Gastroesophageal sphincter (tissue), 3 donors: Measurements from ENCODE around the gene GNAI1.

Experiments
- EP300 ChIP-seq: sonication (generic); formaldehyde crosslinking; IDR thresholded peaks from one replicate; pipeline ENCODE4 v1.6.1; 2017; ENCODE audit warnings: antibody characterized with exemption, mild to moderate bottlenecking
- POLR2A ChIP-seq, 2 donors: fragments of 450-650 bp; IDR thresholded peaks; one replicate each; pipeline ENCODE4 v1.6.1; 2017; ENCODE audit warnings: antibody characterized with exemption in 2 of 2, mild to moderate bottlenecking in 2 of 2, moderate library complexity in 1 of 2
- POLR2AphosphoS5 ChIP-seq: sonication (generic); formaldehyde crosslinking; IDR thresholded peaks from one replicate; pipeline ENCODE4 v1.6.1; 2017; ENCODE audit warnings: antibody characterized with exemption
- TF ChIP-seq, protein P1 (sequence below), 4 experiments: fragments of 200-600 bp in 2 of 4; fragments of 450-650 bp in 2 of 4; sonication (generic) in 1 of 4; IDR thresholded peaks; one replicate each; pipeline ENCODE4 v1.5.1; 2017 to 2019; ENCODE audit warnings: antibody characterized with exemption in 4 of 4, mild to moderate bottlenecking in 2 of 4, moderate library complexity in 2 of 4

DNA sequence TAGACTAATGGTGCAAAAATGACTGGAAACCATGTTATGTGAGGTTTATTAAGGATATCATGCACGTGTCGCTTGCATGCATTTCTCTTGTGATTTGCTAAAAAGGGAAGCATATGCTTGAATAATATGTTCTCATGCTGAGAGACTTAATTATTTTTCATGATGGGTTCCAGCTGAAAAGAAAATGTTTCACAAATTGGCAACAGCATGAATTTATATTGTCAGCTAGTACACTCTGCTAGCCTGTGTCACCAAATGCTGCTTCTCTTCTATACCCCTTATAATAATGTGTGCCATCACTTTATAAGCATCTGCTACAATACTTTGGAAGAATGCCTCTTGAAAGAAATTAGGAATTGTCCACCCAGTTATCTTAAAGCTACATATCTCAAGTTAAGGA lies 63.0 kb downstream of the GNAI1 start:
- TF ChIP-seq, protein P1, sequence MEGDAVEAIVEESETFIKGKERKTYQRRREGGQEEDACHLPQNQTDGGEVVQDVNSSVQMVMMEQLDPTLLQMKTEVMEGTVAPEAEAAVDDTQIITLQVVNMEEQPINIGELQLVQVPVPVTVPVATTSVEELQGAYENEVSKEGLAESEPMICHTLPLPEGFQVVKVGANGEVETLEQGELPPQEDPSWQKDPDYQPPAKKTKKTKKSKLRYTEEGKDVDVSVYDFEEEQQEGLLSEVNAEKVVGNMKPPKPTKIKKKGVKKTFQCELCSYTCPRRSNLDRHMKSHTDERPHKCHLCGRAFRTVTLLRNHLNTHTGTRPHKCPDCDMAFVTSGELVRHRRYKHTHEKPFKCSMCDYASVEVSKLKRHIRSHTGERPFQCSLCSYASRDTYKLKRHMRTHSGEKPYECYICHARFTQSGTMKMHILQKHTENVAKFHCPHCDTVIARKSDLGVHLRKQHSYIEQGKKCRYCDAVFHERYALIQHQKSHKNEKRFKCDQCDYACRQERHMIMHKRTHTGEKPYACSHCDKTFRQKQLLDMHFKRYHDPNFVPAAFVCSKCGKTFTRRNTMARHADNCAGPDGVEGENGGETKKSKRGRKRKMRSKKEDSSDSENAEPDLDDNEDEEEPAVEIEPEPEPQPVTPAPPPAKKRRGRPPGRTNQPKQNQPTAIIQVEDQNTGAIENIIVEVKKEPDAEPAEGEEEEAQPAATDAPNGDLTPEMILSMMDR (IDR thresholded peaks at IDR 0.05) = no peak
- TF ChIP-seq POLR2AphosphoS5 = no peak
- TF ChIP-seq EP300 = no peak
- no peak for TF ChIP-seq POLR2A (IDR thresholded peaks at IDR 0.05)
